ENCODE measurements around the gene GRIA3.

GRIA3 gene

DNA sequence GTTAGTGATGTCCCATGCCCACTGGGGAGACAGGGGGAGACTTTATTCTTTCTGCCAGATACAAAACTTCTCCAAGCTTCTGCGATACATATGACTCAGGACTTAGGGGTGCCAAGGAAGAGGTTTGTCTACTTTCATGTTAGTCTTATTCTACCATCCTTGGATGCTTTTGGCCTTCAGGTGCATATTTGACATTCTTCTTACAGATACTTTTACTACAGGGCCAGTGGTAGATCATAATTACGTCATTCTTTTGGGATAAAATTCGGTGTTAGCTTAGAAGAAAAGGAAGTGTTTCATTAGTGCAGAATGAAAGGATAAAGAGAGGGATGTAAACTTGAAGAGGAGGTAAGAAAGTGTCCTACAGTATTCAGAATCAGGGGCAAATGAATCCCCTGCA is 303.6 kb downstream of the GRIA3 start:
- H3K27ac ChIP-seq, result no peak overlapping the region

GRCh38 chrX:123489011-123489410 is 304.9 kb downstream of the GRIA3 start:
- no peak for TF ChIP-seq CTCF (IDR thresholded peaks at IDR 0.05)
- no peak for TF ChIP-seq ZFX (IDR thresholded peaks at IDR 0.05; ENCODE audit: borderline replicate concordance)
- H3K27ac ChIP-seq, result no peak overlapping the region

More for the DNA sequence above, 303.6 kb downstream of the GRIA3 start:
- no peak for TF ChIP-seq CTCF (IDR thresholded peaks at IDR 0.05)
- no peak for TF ChIP-seq ZFX (IDR thresholded peaks at IDR 0.05; ENCODE audit: borderline replicate concordance)

DNA sequence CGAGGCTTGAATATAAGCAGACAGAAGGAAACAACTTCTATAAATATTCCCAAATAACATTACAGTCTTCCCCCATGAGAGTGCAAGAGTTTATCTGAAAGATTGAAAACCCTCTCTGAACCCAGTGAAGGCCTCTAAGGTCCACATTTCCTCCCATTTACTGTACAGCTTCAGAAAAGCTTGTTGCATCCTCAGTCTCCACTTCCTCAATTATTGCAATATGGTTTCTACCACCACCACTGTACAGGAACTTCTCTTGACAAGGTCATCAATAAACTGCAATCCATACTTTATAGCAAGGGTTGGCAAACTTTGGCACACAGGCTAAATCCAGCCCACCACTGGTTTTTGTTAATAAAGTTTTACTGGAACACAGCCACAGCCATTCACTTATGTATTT is 309.8 kb downstream of the GRIA3 start:
- TF ChIP-seq CTCF (IDR thresholded peaks at IDR 0.05) (no peak), ZFX (IDR thresholded peaks at IDR 0.05; ENCODE audit: borderline replicate concordance) (no peak)
- no peak overlapping the region for H3K27ac ChIP-seq

DNA sequence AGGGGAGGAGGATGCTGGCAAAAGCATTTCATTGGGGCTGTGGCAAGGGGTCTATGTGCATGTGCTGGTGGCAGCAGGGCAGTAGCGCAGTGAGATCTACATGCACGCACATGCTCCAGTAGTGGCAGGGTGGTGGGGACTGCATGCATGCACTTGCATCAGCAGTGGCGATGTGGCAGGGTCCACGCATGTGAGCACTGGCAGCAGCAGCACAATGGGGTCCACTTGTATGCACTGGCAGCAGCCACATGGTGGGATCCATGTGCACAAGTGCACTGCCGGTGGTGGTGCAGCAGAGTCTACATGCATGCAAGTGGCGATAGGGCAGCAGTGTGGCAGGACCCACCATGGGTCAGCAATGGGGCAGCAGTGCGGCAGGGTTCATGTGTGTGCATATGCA is 315.7 kb downstream of the GRIA3 start:
- no peak for TF ChIP-seq ZFX (IDR thresholded peaks at IDR 0.05; ENCODE audit: borderline replicate concordance)
- no peak for TF ChIP-seq CTCF (IDR thresholded peaks at IDR 0.05)
- no peak overlapping the region for H3K27ac ChIP-seq

DNA sequence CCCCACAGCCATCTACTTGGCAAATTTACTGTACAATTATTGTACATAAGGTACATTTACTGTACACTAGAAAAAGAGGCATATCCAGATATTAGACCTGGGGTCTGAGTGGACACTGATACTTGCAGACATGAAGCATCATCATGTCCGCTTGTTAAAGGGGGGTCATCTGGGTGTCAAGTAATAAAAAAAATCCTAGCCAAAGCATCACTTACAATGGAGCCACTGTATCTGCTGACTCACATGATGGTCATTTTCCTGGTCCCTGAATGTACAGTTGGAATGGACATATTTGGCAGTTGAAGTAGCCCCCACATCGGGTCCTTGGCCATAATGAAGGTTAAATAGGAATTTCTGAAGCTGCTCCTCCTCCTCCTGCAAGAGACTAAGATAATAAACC is 320.0 kb downstream of the GRIA3 start:
- no peak overlapping the region for H3K27ac ChIP-seq
- TF ChIP-seq CTCF (IDR thresholded peaks at IDR 0.05) (no peak), ZFX (IDR thresholded peaks at IDR 0.05; ENCODE audit: borderline replicate concordance) (no peak)

DNA sequence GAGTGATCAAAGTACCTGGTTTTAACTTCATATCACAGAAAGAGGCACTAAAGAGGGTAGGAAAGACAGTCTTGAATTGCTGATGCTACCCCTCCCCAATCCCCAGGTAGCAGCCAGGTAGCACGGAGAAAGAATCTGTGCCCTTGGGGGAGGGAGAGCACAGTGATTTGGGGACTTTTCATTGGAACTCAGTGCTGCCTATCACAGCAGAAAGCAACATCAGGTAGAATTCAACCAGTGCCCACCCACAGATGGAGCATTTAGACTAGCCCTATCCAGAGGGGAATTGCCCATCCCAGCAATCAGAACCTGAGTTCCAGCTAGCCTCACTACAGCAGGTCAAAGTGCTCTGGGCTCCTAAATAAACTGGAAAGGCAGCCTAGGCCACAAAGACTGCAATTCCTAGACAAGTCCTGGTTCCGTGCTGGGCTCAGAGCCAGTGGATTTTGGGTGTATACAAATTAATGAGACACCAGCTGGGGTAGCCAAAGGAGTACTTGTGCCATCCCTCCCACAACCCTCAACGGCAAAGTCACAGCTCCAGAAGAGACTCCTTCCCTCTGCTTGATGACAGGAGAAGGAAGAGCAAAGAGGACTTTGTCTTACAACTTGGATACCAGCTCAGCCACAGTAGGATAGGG is 320.7 kb downstream of the GRIA3 start:
- TF ChIP-seq CTCF (IDR thresholded peaks at IDR 0.05), result no peak
- no peak for TF ChIP-seq ZFX (IDR thresholded peaks at IDR 0.05; ENCODE audit: borderline replicate concordance)

DNA sequence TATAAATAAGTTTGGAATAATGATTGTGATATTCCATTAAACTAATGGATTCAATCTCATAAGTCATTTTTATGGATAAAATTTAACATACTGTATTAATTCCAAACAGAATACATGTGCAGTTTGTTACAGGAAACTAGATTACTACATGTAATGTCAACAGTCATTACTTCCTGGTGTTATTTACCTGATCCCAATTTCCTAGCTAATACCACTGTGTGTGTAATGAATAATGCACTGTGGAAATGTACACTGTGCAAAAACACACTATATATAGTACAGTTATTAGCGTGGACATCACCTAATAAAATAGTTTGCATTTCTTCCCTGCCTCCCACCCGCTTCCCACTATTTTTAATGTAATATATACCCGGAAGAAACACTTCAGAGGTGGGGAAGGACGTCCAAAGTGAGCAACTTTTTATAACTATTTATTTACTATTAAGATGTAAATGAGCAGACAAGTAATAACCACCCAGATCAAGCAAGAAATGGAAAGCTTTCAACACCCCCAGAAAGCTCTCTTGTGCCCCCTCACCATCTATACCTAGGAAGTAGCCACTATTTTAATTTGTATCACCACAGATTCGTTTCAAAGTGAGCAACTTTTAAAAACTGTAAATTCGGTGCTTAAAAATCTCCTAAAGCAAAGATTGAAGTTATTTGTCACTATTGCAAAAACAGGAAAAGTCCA is 329.7 kb downstream of the GRIA3 start:
- TF ChIP-seq ZFX (IDR thresholded peaks at IDR 0.05; ENCODE audit: borderline replicate concordance) (no peak), CTCF (IDR thresholded peaks at IDR 0.05) (no peak)
- H3K27ac ChIP-seq, result no peak overlapping the region

More for the DNA sequence above, 320.7 kb downstream of the GRIA3 start:
- H3K27ac ChIP-seq, result no peak overlapping the region
